ENCODE measurements around the gene ROBO2. TPM values are rescaled to one million over a fixed set of nuclear protein-coding genes. Genes with fewer than 3 reads are reported as not detected.

The ROBO2 gene
- total and polyA plus RNA-seq, 2 experiments from 2014 or later = 1.5 to 7.8 TPM

- Histone ChIP-seq H3K36me3 (ENCODE audit: insufficient read depth) (no peaks in the 10 kb centered on the region), H3K27me3 (ENCODE audit: insufficient read depth) (no peaks in the 10 kb centered on the region), H2AFZ (no peak overlapping the region), H3K4me1 (ENCODE audit: insufficient read depth) (0 out of 2 replicates have a peak, but pooled peaks cover 6% of the 10 kb centered on the region), H4K20me1 (replicated peaks; ENCODE audit: insufficient read depth) (no peaks in the 10 kb centered on the region), H3K4me3 (no peak overlapping the region), H3K9me2 (ENCODE audit: insufficient read depth) (peaks cover 9% of the 10 kb centered on the region), H3K4me2 (no peak overlapping the region), H3K79me2 (replicated peaks; ENCODE audit: insufficient read depth) (no peaks in the 10 kb centered on the region), H3K27ac (ENCODE audit: low read depth) (no peak overlapping the region), H3F3A (replicated peaks; ENCODE audit: low read depth) (no peaks in the 10 kb centered on the region)
- H3K27me3 Mint-ChIP-seq (ENCODE audit: insufficient read depth, low read depth, poor library complexity) = no peaks in the 10 kb centered on the region
- H3K4me1 Mint-ChIP-seq = peaks cover 12% of the 10 kb centered on the region
- TF ChIP-seq CREB1 (CRISPR knock-in tag; IDR thresholded peaks at IDR 0.05; ENCODE audit: low read depth) (no peak), ZNF331 (CRISPR knock-in tag; IDR thresholded peaks at IDR 0.05; ENCODE audit: low read depth) (no peak), REST (IDR thresholded peaks at IDR 0.05; ENCODE audit: unreplicated experiment) (no peak), ZNF114 (CRISPR knock-in tag; IDR thresholded peaks at IDR 0.05) (no peak), ZNF462 (CRISPR knock-in tag; IDR thresholded peaks at IDR 0.05) (no peak), NANOG (IDR thresholded peaks at IDR 0.05; ENCODE audit: borderline replicate concordance) (no peak), EZH2phosphoT487 (IDR thresholded peaks at IDR 0.05; ENCODE audit: unreplicated experiment) (no peak), EZH2 (IDR thresholded peaks at IDR 0.05; ENCODE audit: low read depth, unreplicated experiment) (no peak), JUNB (IDR thresholded peaks at IDR 0.05; ENCODE audit: unreplicated experiment) (no peak), STAT1 (IDR thresholded peaks at IDR 0.05; ENCODE audit: unreplicated experiment) (no peak)
- H3K9me3 Mint-ChIP-seq = no peaks in the 10 kb centered on the region
- no peaks in the 10 kb centered on the region; the same call in 2 of the 3 replicates for H3K36me3 Mint-ChIP-seq (ENCODE audit: low read depth)
- no peak overlapping the region for H3K4me3 Mint-ChIP-seq
- DNase-seq (ENCODE audit: low spot score) = no peak
- H3K27ac Mint-ChIP-seq = no peak overlapping the region
- no peak for ATAC-seq
These were observed 423.1 kb downstream of the ROBO2 start for GRCh38 chr3:77462951-77463350.
